GM21576 (cell line): ENCODE measurements around the gene NUP98.
"Not testable (repeated sequence)": the region's sequence is repeated elsewhere in the genome, so short reads cannot be mapped to it uniquely, and the experiment has no call there.

ENCODE experiments used
- ATAC-seq: cut with Tn5 transposase; IDR thresholded peaks from one replicate; pipeline ENCODE4 v1.9.1; 2021; ENCODE audit warnings: mild to moderate bottlenecking, moderate library complexity; ENCODE audit not compliant: unreplicated experiment

The NUP98 gene

GRCh38 chr11:3679077-3679476, 118.3 kb downstream of the NUP98 start:
- no peak for ATAC-seq

GRCh38 chr11:3675971-3676370, 121.4 kb downstream of the NUP98 start:
- ATAC-seq: no peak

DNA sequence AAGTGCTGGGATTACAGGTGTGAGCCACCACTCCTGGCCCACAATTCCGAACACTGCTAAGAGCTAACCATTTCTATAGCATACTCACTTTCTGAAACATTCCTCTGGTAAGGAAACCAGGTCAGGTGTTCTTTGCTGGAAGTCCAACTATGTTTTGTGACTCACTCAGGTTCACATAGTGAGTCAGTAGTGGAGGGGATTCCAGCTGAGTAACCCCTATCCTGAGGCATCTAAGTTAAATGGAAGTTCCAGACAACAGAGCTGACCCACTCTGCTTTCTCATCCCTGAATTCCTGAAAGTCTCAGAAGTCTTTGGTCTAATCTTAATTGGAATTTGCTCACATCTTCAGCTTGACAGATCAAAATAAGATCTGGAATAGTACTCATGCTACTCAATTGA, 123.2 kb downstream of the NUP98 start:
- no peak for ATAC-seq

- ATAC-seq: no peak
Measured at GRCh38 chr11:3671334-3672254, 125.8 kb downstream of the NUP98 start, which contains the start of gene CHRNA10. Gene CHRNA10, minus strand, starts transcription at chr11:3671384. Its CDS starts 72 bp downstream, at chr11:3671312.

DNA sequence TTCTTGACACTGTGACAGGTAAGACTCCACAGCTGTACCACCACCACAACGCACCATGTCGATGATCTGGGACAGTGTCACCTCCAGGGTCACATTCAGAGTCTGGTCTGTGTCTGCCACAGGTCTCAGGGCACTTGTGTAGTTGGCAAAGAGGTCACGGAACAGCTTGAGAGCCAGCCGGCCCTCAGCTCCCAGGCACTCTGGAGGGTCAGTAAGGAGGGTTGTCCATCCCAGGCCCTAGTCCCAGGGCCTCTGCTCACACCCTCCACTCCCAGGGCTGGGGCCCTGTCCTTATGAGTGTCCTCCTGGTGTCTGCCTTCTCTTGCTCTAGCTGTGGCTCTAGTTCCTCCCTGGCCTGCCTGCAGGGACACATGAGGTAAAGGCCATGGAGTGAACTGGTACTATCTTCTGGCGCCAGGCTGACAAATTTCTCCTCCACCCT, 127.6 kb downstream of the NUP98 start:
- no peak for ATAC-seq

- ATAC-seq: no peak
Measured at GRCh38 chr11:3669128-3669527, 128.2 kb downstream of the NUP98 start.

DNA sequence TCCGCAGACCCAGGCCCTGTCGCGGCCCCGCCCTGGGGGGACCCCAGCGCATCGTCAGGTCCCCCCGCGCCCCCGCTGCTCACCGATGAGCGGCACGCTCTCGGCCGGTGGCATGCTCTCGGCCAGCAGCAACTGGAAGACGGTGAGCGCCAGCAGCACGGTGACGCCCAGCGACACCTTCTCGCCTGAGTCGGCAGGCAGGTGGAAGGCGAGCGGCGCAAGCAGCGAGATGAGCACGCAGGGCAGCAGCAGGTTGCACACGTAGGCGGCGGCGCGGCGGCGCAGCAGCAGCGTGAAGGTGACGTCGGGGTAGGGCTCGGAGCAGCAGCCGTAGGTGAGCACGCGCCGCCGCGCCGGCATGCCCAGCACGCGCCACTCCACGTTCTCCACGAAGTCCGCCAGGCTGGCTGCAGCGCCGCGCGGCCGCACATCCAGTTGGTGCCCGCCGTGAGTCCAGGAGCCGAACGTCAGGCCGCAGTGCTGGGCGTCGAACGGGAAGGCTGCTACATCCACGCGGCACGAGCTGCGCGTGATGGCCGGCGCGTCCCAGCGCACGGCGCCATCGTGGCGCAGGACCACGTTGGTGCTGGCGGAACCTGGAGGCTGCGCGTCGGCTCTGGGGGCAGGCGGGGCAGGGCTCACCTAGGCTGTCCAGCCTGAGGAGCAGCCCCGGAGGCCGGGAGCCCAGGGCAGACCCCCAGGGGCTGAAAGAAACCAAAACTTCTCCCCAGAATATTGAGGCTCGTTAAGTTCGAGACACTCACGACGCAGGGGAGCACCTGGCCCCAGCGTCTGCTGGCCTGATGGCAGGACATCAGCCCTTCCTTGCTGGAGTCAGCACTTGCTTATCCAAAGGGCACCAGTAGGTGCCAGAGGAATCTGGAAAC, 130.0 kb downstream of the NUP98 start:
- ATAC-seq: no peak

DNA sequence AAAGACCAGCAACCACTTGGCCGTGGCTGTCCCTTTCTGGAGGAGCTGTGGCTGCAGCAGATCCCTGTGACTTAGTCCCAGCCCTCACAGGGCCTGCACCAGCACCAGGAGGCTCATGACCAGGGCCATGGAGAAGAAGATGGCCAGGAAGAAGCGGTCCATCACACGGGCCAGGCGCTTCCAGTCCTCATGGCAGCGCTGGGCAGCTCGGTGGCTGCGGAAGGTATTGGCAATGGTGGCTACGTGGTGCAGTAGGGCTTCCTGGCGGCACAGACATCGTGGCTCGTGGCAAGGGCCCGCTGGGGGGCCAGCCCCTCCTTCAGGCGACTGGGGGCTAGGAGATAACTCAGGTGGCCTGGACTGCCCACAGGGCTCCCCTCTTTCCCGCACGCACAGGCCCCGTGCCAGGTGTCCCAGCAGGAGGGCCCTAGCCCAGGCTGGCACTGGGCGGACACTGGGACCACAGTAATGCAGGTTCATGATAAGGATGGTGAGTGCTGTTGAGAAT, 131.3 kb downstream of the NUP98 start:
- ATAC-seq: no peak

DNA sequence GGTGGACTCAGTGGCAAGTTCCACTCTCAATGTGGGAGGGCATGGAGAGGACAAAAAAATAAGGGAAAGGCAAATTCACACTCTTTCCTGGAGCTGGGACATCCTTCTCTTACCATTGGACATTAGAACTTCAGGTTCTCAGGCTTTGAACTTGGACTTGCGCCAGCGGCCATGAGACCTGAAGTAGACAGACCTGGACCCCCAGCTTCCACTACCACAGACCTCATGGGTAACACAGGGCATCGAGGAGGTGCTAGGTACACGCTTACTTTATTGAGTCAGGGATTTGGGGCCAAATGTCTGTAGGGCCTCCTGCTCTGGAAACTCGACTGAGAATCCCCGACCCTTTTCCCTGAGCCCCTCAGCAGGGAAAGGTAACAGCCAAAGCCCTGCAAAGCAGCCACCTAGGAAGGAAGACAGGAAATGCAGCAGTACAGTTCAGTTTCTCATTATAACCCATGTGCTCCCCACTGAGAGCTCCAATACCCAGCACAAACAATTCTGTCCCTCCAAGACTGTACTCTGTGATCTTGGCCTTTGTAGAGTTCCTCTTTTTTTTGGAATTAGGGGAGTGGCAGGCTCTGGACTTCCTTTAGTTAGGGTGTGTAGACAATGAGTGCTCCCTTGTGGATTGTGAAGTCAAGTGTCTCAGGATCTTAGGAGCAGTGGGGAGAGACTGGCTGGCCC, 131.9 kb downstream of the NUP98 start:
- ATAC-seq: no peak

- no peak for ATAC-seq
Measured at GRCh38 chr11:3664032-3664630, 133.2 kb downstream of the NUP98 start.

DNA sequence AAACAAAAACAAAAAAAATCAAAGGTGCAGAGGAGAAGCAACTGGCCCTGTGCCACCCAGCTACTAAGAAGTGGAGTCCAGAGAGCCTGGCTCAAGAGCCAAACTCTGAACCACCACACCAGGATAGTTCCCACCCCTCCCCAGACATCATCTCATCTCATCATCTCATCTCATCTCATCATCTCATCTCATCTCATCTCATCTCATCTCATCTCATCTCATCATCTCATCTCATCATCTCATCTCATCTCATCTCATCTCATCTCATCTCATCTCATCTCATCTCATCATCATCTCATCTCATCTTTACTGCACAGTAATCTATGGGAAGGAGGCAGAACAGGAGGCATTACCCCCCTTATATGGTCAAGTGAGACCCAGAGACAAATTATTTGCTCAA, 134.5 kb downstream of the NUP98 start:
- no peak for ATAC-seq

- no peak for ATAC-seq
Measured at GRCh38 chr11:3660960-3661359, 136.4 kb downstream of the NUP98 start.

GRCh38 chr11:3659595-3660515, 137.5 kb downstream of the NUP98 start:
- no peak for ATAC-seq

DNA sequence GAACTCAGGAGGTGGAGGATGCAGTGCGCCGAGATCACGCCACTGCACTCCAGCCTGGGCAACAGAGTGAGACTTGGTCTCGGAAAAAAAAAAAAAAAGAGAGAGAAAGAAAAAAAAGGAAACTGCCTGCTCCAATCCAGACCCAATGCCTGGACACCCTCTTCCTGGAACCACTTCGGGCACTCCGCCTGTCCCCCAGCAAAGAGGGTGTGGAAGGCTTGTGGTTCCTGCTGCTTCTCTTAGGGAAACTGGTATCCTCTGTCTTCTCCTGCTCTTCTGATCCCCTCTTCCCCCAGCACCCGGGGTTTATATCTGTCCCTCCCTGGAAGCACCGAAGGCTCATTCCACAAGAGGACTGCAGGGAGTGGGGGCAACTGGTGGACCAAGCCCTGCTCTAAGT, 139.1 kb downstream of the NUP98 start:
- no peak for ATAC-seq

- ATAC-seq: not testable (repeated sequence)
Measured at GRCh38 chr11:3657331-3657730, 140.0 kb downstream of the NUP98 start.

DNA sequence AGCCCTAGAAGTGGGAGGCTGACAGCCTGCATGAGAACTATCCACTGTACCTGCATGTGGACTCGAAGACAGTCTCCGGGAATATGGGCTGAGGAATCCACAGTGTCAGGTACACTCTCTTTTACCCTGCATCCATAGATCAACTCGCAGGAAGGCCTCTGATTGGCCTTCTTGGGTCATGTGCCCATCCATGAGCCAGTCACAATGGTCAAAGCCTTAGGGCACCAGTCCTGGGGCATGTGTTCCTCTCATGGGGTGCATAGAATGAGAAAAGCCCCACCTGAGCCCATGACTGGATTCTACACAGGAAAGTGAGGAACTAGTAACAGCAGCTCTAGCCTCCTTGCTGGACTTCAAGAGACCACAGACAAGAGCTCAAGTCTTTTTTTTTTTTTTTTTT, 141.8 kb downstream of the NUP98 start:
- no peak for ATAC-seq

GRCh38 chr11:3652514-3652913, 144.8 kb downstream of the NUP98 start:
- ATAC-seq: not testable (repeated sequence)

- not testable (repeated sequence) for ATAC-seq
Measured at GRCh38 chr11:3649374-3649773, 148.0 kb downstream of the NUP98 start.

- not testable (repeated sequence) for ATAC-seq
Measured at GRCh38 chr11:3648843-3649242, 148.5 kb downstream of the NUP98 start.
